Gastroesophageal sphincter (tissue), 4 donors: ENCODE measurements around the gene IL21. TPM values are rescaled to one million over a fixed set of nuclear protein-coding genes. Genes with fewer than 3 reads are reported as not detected.

Source experiments
- ATAC-seq: fragments of 150-250 bp; one replicate; pipeline ENCODE4 v1.9.1; 2016; ENCODE audit warnings: mild to moderate bottlenecking, moderate library complexity
- H3K27ac ChIP-seq, 4 donors: fragments of 200-600 bp; sonication (generic) in 3 of 4; 1 replicate in 3 of 4; 2 replicates in 1 of 4; pipeline ENCODE4 v1.5.1; 2016 to 2019
- H3K27me3 ChIP-seq: fragments of 200-600 bp; sonication (generic); one replicate; pipeline ENCODE4 v1.5.1; 2019
- H3K36me3 ChIP-seq, 2 donors: fragments of 200-600 bp; sonication (generic); one replicate each; pipeline ENCODE4 v1.5.1; 2019; ENCODE audit warnings: control low read depth in 1 of 2
- H3K4me1 ChIP-seq, 3 donors: fragments of 200-600 bp; sonication (generic); 1 replicate in 2 of 3; 2 replicates in 1 of 3; pipeline ENCODE4 v1.5.1; 2016 to 2019; ENCODE audit warnings: control low read depth in 2 of 3
- H3K4me3 ChIP-seq, 2 donors: fragments of 200-600 bp; sonication (generic); one replicate each; pipeline ENCODE4 v1.5.1; 2019; ENCODE audit warnings: mild to moderate bottlenecking in 1 of 2, moderate library complexity in 1 of 2
- H3K9me3 ChIP-seq, 3 donors: fragments of 200-600 bp; sonication (generic); one replicate each; pipeline ENCODE4 v1.5.1; 2017 to 2019; ENCODE audit warnings: control low read depth in 2 of 3
- CTCF ChIP-seq, 4 experiments: fragments of 200-600 bp in 2 of 4; fragments of 450-650 bp in 2 of 4; sonication (generic) in 1 of 4; IDR thresholded peaks; one replicate each; pipeline ENCODE4 v1.5.1; 2017 to 2019; ENCODE audit warnings: antibody characterized with exemption in 4 of 4, mild to moderate bottlenecking in 2 of 4, moderate library complexity in 2 of 4
- EP300 ChIP-seq: sonication (generic); formaldehyde crosslinking; IDR thresholded peaks from one replicate; pipeline ENCODE4 v1.6.1; 2017; ENCODE audit warnings: antibody characterized with exemption, mild to moderate bottlenecking
- POLR2A ChIP-seq, 2 donors: fragments of 450-650 bp; IDR thresholded peaks; one replicate each; pipeline ENCODE4 v1.6.1; 2017; ENCODE audit warnings: antibody characterized with exemption in 2 of 2, mild to moderate bottlenecking in 2 of 2, moderate library complexity in 1 of 2
- POLR2AphosphoS5 ChIP-seq: sonication (generic); formaldehyde crosslinking; IDR thresholded peaks from one replicate; pipeline ENCODE4 v1.6.1; 2017; ENCODE audit warnings: antibody characterized with exemption
- WGBS, 2 donors: methylation state at CpG; one replicate each; pipeline ENCODE4 v1.1.5; 2018; ENCODE audit warnings: low coverage in 1 of 2; 5-methylcytosine and 5-hydroxymethylcytosine counted together
- total RNA-seq, 4 donors: library from RNA; depleted of rRNA; stranded (reverse); fragments of >200 nt; gene quantifications; one replicate each; pipeline ENCODE4 v1.1.0, GENCODE V29; 2016

Gene IL21
- total RNA-seq, 4 donors from 2014 or later = 0.12 TPM; not detected in 3

GRCh38 chr4:122633211-122633610 lies 12.3 kb upstream of the IL21 start:
- WGBS, 2 donors = 45 to 60% methylated on average over 2 of the region's 2 CpGs
- Histone ChIP-seq H3K27me3 (no peaks in the 10 kb centered on the region), H3K9me3 (no peaks in the 10 kb centered on the region), H3K36me3 (no peaks in the 10 kb centered on the region), H3K4me3 (no peak overlapping the region), H3K4me1 (no peaks in the 10 kb centered on the region), H3K27ac (no peak overlapping the region)
- TF ChIP-seq CTCF (IDR thresholded peaks at IDR 0.05) = no peak
- TF ChIP-seq POLR2AphosphoS5 = no peak
- no peak for TF ChIP-seq EP300
- no peak for TF ChIP-seq POLR2A (IDR thresholded peaks at IDR 0.05)
- no peak for ATAC-seq

GRCh38 chr4:122632396-122633143 lies 11.7 kb upstream of the IL21 start:
- Histone ChIP-seq H3K27me3 (no peaks in the 10 kb centered on the region), H3K27ac (no peak overlapping the region), H3K36me3 (no peaks in the 10 kb centered on the region), H3K9me3 (no peaks in the 10 kb centered on the region), H3K4me1 (no peaks in the 10 kb centered on the region), H3K4me3 (no peak overlapping the region)
- no peak for ATAC-seq
- TF ChIP-seq POLR2A (IDR thresholded peaks at IDR 0.05) = no peak
- TF ChIP-seq EP300 = no peak
- no peak for TF ChIP-seq CTCF (IDR thresholded peaks at IDR 0.05)
- TF ChIP-seq POLR2AphosphoS5 = no peak
- WGBS, 2 donors = 48 to 87% methylated on average over 6 of the region's 7 CpGs

GRCh38 chr4:122625156-122625555 lies 4.3 kb upstream of the IL21 start:
- H3K9me3 ChIP-seq = no peaks in the 10 kb centered on the region
- WGBS, 2 donors = 94% methylated on average over 2 of the region's 2 CpGs; no CpG with 5 or more reads in 1 of the 2 donors
- TF ChIP-seq EP300 (no peak), CTCF (IDR thresholded peaks at IDR 0.05) (no peak), POLR2AphosphoS5 (no peak), POLR2A (IDR thresholded peaks at IDR 0.05) (no peak)
- H3K4me1 ChIP-seq = no peaks in the 10 kb centered on the region
- no peak overlapping the region for H3K27ac ChIP-seq
- H3K27me3 ChIP-seq = no peaks in the 10 kb centered on the region
- no peak overlapping the region for H3K4me3 ChIP-seq
- H3K36me3 ChIP-seq = no peaks in the 10 kb centered on the region
- no peak for ATAC-seq

- no peak overlapping the region for H3K4me3 ChIP-seq
- TF ChIP-seq POLR2A (IDR thresholded peaks at IDR 0.05) (no peak), POLR2AphosphoS5 (no peak), CTCF (IDR thresholded peaks at IDR 0.05) (no peak), EP300 (no peak)
- WGBS, 2 donors = 51 to 63% methylated on average over 2 of the region's 2 CpGs
- no peaks in the 10 kb centered on the region for H3K4me1 ChIP-seq
- no peak overlapping the region for H3K27ac ChIP-seq
- H3K36me3 ChIP-seq = no peaks in the 10 kb centered on the region
- no peaks in the 10 kb centered on the region for H3K9me3 ChIP-seq
- no peak for ATAC-seq
- no peaks in the 10 kb centered on the region for H3K27me3 ChIP-seq
These were observed 3.3 kb upstream of the IL21 start for GRCh38 chr4:122624205-122624604.

- Histone ChIP-seq H3K4me3 (no peak overlapping the region), H3K9me3 (no peaks in the 10 kb centered on the region), H3K4me1 (no peaks in the 10 kb centered on the region), H3K36me3 (no peaks in the 10 kb centered on the region), H3K27me3 (no peaks in the 10 kb centered on the region), H3K27ac (no peak overlapping the region)
- 88 to 89% methylated on average over 4 of the region's 4 CpGs for WGBS, 2 donors
- TF ChIP-seq POLR2A (IDR thresholded peaks at IDR 0.05) (no peak), POLR2AphosphoS5 (no peak), EP300 (no peak), CTCF (IDR thresholded peaks at IDR 0.05) (no peak)
- ATAC-seq = no peak
These were observed 2.8 kb upstream of the IL21 start for GRCh38 chr4:122623637-122624166.
